ENCODE results near the gene DNAH10.
"Not testable (repeated sequence)": the region's sequence is repeated elsewhere in the genome, so short reads cannot be mapped to it uniquely, and the experiment has no call there.

Gene DNAH10

GRCh38 chr12:123903301-123904065, 141.4 kb downstream of the DNAH10 start:
- Histone ChIP-seq H3K36me3 (ENCODE audit: control insufficient read depth, low read depth, low read length) (no peaks in the 10 kb centered on the region), H3K9ac (ENCODE audit: low read length) (no peak overlapping the region), H3K4me1 (ENCODE audit: control insufficient read depth, low read depth, low read length) (no peaks in the 10 kb centered on the region), H3K9me3 (ENCODE audit: control insufficient read depth, low read depth, low read length) (no peaks in the 10 kb centered on the region), H3K27me3 (ENCODE audit: control insufficient read depth, insufficient read depth, low read length) (no peaks in the 10 kb centered on the region), H3K27ac (ENCODE audit: low read length) (no peak overlapping the region), H3K4me3 (ENCODE audit: low read length) (no peak overlapping the region)

DNA sequence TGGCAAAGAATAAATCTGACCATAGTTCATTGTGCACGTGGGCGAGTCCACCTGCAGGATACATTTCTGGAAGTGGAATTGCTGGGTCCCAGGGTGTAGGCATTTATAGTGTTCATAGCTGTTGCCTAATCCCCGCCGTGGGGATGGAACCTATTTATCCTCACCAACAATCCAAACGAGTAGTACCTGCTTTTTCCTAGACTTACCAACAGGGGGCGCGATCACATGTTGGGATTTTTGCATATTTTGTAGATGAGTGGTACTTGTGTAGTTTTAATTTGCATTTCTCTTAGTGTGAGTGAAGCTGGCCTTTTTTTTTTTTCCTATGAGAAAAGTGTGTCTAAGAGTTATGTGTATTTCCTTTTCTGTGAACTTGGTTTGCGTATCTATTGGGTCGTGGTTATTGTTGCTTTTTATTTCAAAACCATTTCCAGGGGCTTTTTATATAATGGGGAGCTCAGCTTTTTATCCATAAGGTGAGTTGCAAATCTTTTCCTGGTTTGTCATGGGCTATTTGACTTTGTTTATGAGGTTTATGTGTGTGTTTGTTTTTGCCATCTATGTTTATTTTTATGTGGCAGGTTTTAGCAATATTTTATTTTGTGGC, 143.3 kb downstream of the DNAH10 start:
- H3K4me1 ChIP-seq (ENCODE audit: control insufficient read depth, low read depth, low read length): no peaks in the 10 kb centered on the region
- no peak overlapping the region for H3K27ac ChIP-seq (ENCODE audit: low read length)
- no peaks in the 10 kb centered on the region for H3K27me3 ChIP-seq (ENCODE audit: control insufficient read depth, insufficient read depth, low read length)
- H3K36me3 ChIP-seq (ENCODE audit: control insufficient read depth, low read depth, low read length): no peaks in the 10 kb centered on the region
- no peak overlapping the region for H3K9ac ChIP-seq (ENCODE audit: low read length)
- no peak overlapping the region for H3K4me3 ChIP-seq (ENCODE audit: low read length)
- no peaks in the 10 kb centered on the region for H3K9me3 ChIP-seq (ENCODE audit: control insufficient read depth, low read depth, low read length)

DNA sequence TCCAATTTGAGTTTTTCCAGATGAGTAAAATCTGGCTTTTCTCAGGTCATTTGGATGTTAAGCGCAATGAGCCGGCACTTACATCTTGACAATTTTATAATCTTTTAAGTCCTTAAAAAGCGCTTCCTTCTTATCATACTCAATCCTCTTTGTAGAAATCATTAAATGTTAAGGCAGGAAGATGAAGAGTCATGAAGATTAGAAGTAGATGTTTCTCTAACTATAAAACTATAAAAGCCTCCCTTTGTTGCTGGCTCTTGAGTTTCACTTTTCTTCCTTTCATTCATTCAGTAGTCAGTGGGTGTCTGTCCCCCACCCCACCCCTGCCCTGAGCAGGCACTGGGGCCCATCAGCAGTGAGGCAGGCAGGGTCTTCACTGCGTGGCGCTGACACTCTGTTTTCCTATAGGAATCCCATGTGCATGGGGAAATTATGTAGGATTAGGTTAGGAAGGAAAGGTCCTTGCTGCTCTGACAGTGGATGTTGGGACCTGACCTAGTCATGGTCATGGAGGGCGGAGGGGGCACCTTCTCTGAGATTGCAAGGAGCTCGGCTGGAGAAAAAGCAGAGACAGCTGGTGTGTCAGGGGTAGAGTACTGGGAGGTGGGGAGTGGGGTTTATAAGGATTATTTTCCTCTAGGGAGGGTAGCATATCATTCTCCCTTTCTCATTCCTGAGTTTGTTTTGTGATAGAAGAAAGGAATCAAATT, 144.8 kb downstream of the DNAH10 start:
- Histone ChIP-seq H3K9ac (ENCODE audit: low read length) (no peak overlapping the region), H3K4me1 (ENCODE audit: control insufficient read depth, low read depth, low read length) (no peaks in the 10 kb centered on the region), H3K27me3 (ENCODE audit: control insufficient read depth, insufficient read depth, low read length) (no peaks in the 10 kb centered on the region), H3K27ac (ENCODE audit: low read length) (no peak overlapping the region), H3K36me3 (ENCODE audit: control insufficient read depth, low read depth, low read length) (no peaks in the 10 kb centered on the region), H3K4me3 (ENCODE audit: low read length) (no peak overlapping the region), H3K9me3 (ENCODE audit: control insufficient read depth, low read depth, low read length) (no peaks in the 10 kb centered on the region)

DNA sequence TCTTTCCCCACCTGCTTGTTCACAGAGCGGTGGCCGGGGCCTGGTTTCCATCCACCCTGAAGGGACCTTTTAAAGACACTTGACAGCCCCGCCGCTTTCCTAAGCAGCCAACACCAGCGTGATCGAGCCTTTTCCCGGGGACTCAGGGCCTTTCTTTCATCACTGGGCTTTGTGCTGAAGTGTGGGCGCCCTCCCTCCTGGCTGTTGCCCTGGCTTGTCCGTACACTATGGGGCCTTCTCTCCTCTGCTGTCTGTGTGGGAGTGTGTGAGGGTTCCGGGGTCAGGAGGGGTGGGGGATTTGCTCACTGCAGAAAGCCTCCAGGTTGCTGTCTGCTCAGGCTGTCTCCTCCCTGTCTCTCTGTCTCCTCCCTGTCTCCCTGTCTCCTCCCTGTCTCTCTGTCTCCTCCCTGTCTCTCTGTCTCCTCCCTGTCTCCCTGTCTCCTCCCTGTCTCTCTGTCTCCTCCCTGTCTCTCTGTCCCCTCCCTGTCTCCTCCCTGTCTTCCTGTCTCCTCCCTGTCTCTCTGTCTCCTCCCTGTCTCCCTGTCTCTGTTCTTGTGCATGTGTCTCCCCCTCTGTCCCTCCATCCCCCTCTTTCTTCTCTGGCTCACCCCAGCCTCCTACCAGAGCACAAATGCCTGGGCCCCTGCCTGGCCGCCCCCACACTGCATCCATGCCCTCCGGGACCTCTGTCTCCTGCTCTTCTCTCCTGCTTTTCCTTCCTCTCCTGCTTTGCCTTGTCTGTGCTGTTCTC, 145.8 kb downstream of the DNAH10 start:
- H3K9me3 ChIP-seq (ENCODE audit: control insufficient read depth, low read depth, low read length): no peaks in the 10 kb centered on the region
- no peak overlapping the region for H3K27ac ChIP-seq (ENCODE audit: low read length)
- H3K27me3 ChIP-seq (ENCODE audit: control insufficient read depth, insufficient read depth, low read length): no peaks in the 10 kb centered on the region
- H3K4me3 ChIP-seq (ENCODE audit: low read length): no peak overlapping the region
- H3K36me3 ChIP-seq (ENCODE audit: control insufficient read depth, low read depth, low read length): no peaks in the 10 kb centered on the region
- no peak overlapping the region for H3K9ac ChIP-seq (ENCODE audit: low read length)
- H3K4me1 ChIP-seq (ENCODE audit: control insufficient read depth, low read depth, low read length): no peaks in the 10 kb centered on the region

- Histone ChIP-seq H3K9ac (ENCODE audit: low read length) (no peak overlapping the region), H3K27ac (ENCODE audit: low read length) (no peak overlapping the region), H3K4me3 (ENCODE audit: low read length) (no peak overlapping the region), H3K36me3 (ENCODE audit: control insufficient read depth, low read depth, low read length) (no peaks in the 10 kb centered on the region), H3K27me3 (ENCODE audit: control insufficient read depth, insufficient read depth, low read length) (no peaks in the 10 kb centered on the region), H3K4me1 (ENCODE audit: control insufficient read depth, low read depth, low read length) (no peaks in the 10 kb centered on the region), H3K9me3 (ENCODE audit: control insufficient read depth, low read depth, low read length) (no peaks in the 10 kb centered on the region)
Measured at GRCh38 chr12:123908884-123909725, 147.0 kb downstream of the DNAH10 start.

DNA sequence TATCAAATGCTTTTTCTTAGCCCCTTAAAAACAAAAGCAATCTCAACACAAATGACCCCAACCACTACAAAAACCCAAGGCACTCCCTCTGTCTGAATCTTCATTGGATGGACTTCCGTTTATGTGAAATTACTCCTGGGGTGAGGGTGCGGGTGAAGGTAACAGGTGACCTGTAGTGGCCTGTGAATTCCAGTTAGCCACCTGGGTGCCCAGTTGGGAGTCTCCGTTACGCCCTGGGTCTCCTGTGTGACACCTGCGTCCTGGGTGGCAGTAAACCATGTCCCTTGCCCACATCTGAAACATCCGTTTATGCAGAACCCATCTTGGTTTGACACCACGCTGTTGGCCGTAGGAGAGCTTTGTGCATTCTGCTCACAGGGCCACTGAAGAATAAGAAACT, 148.0 kb downstream of the DNAH10 start:
- no peaks in the 10 kb centered on the region for H3K9me3 ChIP-seq (ENCODE audit: control insufficient read depth, low read depth, low read length)

GRCh38 chr12:123910761-123911193, 148.7 kb downstream of the DNAH10 start:
- Histone ChIP-seq H3K27ac (ENCODE audit: low read length) (no peak overlapping the region), H3K27me3 (ENCODE audit: control insufficient read depth, insufficient read depth, low read length) (no peaks in the 10 kb centered on the region), H3K4me3 (ENCODE audit: low read length) (no peak overlapping the region), H3K9me3 (ENCODE audit: control insufficient read depth, low read depth, low read length) (no peaks in the 10 kb centered on the region), H3K4me1 (ENCODE audit: control insufficient read depth, low read depth, low read length) (no peaks in the 10 kb centered on the region), H3K36me3 (ENCODE audit: control insufficient read depth, low read depth, low read length) (no peaks in the 10 kb centered on the region), H3K9ac (ENCODE audit: low read length) (no peak overlapping the region)

More for the DNA sequence above, 148.0 kb downstream of the DNAH10 start:
- H3K9ac ChIP-seq (ENCODE audit: low read length): no peak overlapping the region
- H3K36me3 ChIP-seq (ENCODE audit: control insufficient read depth, low read depth, low read length): no peaks in the 10 kb centered on the region
- no peaks in the 10 kb centered on the region for H3K4me1 ChIP-seq (ENCODE audit: control insufficient read depth, low read depth, low read length)
- no peak overlapping the region for H3K4me3 ChIP-seq (ENCODE audit: low read length)
- H3K27ac ChIP-seq (ENCODE audit: low read length): no peak overlapping the region
- H3K27me3 ChIP-seq (ENCODE audit: control insufficient read depth, insufficient read depth, low read length): no peaks in the 10 kb centered on the region

- not testable (repeated sequence) for H3K4me1 ChIP-seq (ENCODE audit: control insufficient read depth, low read depth, low read length); H3K4me3 ChIP-seq (ENCODE audit: low read length); H3K27me3 ChIP-seq (ENCODE audit: control insufficient read depth, insufficient read depth, low read length); H3K27ac ChIP-seq (ENCODE audit: low read length); H3K36me3 ChIP-seq (ENCODE audit: control insufficient read depth, low read depth, low read length); H3K9ac ChIP-seq (ENCODE audit: low read length); H3K9me3 ChIP-seq (ENCODE audit: control insufficient read depth, low read depth, low read length)
Measured at GRCh38 chr12:123911672-123912409, 149.7 kb downstream of the DNAH10 start.

DNA sequence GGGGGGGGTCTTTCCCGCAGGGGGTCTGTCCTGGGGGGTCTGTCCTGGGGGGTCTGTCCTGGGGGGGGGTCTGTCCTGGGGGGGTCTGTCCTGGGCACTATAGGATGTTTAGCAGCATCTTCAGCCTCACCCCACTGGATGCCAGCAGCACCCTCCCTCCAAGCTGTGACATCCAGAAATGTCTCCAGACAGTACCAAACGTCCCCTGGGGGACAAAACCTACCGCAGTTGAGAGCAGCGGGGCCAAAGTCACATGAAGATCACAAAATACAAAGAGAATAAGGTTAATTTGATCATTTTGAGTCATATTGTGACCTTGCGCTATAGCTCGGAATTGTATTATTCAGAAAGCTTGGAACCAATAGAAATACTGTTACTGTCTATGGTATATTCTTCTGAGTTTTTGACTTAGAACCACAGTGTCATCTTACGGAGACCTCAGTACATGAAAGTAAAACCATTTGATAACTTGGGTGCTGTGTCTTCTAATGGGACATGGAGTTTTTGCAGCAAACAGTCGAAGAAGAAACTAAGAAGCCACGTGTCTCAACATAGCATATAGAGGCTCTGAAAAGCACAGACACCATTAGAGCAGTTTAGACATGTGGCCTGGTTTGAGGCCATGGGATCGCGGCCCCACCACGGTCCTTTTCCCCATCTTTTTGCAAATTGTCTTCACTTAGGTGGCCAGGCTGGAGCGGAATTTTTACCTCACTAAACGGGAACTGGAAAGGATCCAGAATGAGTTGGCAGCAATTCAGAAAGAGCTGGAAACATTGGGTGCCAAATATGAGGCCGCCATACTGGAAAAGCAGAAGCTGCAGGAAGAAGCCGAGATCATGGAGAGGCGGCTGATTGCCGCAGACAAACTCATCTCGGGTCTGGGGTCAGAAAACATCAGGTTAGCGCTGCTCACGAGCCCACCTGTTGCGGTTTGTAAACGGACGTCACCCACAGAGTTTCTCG, 150.6 kb downstream of the DNAH10 start:
- Histone ChIP-seq H3K36me3 (ENCODE audit: control insufficient read depth, low read depth, low read length) (no peaks in the 10 kb centered on the region), H3K4me3 (ENCODE audit: low read length) (no peak overlapping the region), H3K27me3 (ENCODE audit: control insufficient read depth, insufficient read depth, low read length) (no peaks in the 10 kb centered on the region), H3K9me3 (ENCODE audit: control insufficient read depth, low read depth, low read length) (no peaks in the 10 kb centered on the region), H3K27ac (ENCODE audit: low read length) (no peak overlapping the region), H3K4me1 (ENCODE audit: control insufficient read depth, low read depth, low read length) (no peaks in the 10 kb centered on the region), H3K9ac (ENCODE audit: low read length) (no peak overlapping the region)

Data from iPS-18a (cell line).